Measurements from ENCODE around the gene G6PC1. TPM values are rescaled to one million over a fixed set of nuclear protein-coding genes. Genes with fewer than 3 reads are reported as not detected.
"Not testable (repeated sequence)": the region's sequence is repeated elsewhere in the genome, so short reads cannot be mapped to it uniquely, and the experiment has no call there.

Gene G6PC1
- total RNA-seq, 1 experiment from 2014 or later: 0.10 TPM

DNA sequence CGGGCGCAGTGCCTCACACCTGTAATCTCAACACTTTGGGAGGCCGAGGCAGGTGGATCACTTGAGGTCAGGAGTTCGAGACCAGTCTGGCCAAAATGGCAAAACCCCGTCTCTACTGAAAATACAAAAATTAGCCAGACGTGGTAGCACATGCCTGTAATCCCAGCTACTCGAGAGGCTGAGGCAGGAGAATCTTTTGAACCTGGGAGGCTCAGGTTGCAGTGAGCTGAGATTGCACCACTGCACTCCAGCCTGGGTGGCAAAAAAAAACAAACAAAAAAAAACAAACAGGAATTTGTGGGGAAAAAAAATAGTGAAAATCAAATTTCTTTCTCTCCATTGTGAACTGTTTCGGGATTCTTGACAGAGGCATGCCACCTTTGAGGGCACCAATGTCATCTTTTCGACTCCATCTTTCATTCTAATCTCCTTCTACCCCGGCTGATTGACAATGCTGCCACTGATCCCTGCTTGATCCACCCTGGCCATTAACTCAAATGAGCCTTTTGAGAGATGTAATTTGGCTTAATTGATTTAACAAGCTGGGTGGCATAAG lies 19.0 kb downstream of the G6PC1 start:
- H3K9me3 ChIP-seq (ENCODE audit: control insufficient read depth in 1 of 2, insufficient read depth in 1 of 2, low read depth in 1 of 2, low read length in 2 of 2); DNase-seq (ENCODE audit: low read depth, low spot score); H3K4me2 ChIP-seq (ENCODE audit: low read length); H3K4me1 ChIP-seq (ENCODE audit: control insufficient read depth in 1 of 2, insufficient read depth in 2 of 2, low read length in 2 of 2); BruUV-seq (replicated peaks); H3K9ac ChIP-seq (ENCODE audit: low read length); H4K20me1 ChIP-seq (ENCODE audit: insufficient read depth); H2AFZ ChIP-seq (ENCODE audit: low read depth, low read length, poor library complexity, severe bottlenecking); H3K79me2 ChIP-seq (ENCODE audit: insufficient read depth, low read length); H3K4me3 ChIP-seq (replicated peaks in 1 of 2; ENCODE audit: low read depth in 1 of 2, low read length in 2 of 2); ATAC-seq; H3K9me2 ChIP-seq (ENCODE audit: insufficient read depth); H3K36me3 ChIP-seq (ENCODE audit: control insufficient read depth in 1 of 2, insufficient read depth in 2 of 2, low read length in 2 of 2); H3K27ac ChIP-seq (ENCODE audit: low read depth, low read length); H3K27me3 ChIP-seq (ENCODE audit: insufficient read depth, low read length); intact Hi-C loops (cut with micrococcal nuclease); POLR2A ChIA-PET; RAD21 ChIA-PET (ENCODE audit: low non-redundant PET in 1 of 2, low total read pairs in 2 of 2, uncharacterized antibody in 2 of 2, unreplicated experiment in 2 of 2): not testable (repeated sequence)
- CTCF ChIA-PET: interaction anchor here (0.6 to 1.3 kb wide), 2 partner anchors 9 to 588 kb away, joined by 5 to 6 read pairs; no protein-coding TSS in a partner anchor

DNA sequence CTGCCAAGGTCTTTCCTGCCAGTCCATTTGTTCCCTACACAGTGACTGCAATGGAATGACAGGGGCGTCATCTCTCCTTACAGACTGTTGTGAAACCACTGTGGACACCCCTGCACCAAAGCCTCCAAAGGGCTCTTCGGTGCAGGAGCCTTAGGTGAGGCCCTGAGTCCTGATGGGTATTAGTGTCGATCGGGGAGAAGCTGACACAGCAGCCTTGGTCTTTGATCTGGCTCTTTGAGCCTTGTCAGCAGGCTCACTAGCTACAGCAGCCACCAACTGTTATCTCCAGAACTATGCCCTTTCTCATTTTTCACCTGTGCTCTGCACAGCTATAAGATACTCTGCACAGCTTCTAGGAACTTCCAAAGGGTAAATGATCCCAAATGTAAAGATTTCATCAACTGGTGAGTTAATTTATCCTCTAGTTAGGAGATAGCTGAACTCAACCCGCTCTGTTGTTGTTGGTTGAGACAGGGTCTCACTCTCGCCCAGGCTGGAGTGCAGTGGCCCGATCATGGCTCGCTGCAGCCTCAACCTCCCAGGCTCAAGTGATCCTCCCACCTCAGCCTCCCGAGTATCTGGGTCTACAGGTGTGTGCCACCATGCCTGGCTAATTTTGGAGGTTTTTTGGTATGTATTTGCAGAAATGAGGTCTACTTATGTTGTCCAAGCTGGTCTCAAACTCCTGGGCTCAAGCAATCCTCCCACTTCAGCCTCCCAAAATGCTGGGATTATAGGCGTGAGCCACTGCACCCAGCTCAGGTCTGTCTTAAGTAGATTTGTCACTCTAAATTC lies 19.7 kb downstream of the G6PC1 start:
- RAD21 ChIA-PET (ENCODE audit: low non-redundant PET in 1 of 2, low total read pairs in 2 of 2, uncharacterized antibody in 2 of 2, unreplicated experiment in 2 of 2): no interaction called here
- Histone ChIP-seq H3K4me1 (ENCODE audit: control insufficient read depth in 1 of 2, insufficient read depth in 2 of 2, low read length in 2 of 2) (no peaks in the 10 kb centered on the region), H2AFZ (ENCODE audit: low read depth, low read length, poor library complexity, severe bottlenecking) (no peak overlapping the region), H3K9me3 (ENCODE audit: control insufficient read depth in 1 of 2, insufficient read depth in 1 of 2, low read depth in 1 of 2, low read length in 2 of 2) (no peaks in the 10 kb centered on the region), H3K4me3 (replicated peaks in 1 of 2; ENCODE audit: low read depth in 1 of 2, low read length in 2 of 2) (no peak overlapping the region), H3K27me3 (ENCODE audit: insufficient read depth, low read length) (0 out of 2 replicates have a peak, but pooled peaks cover 5% of the 10 kb centered on the region), H4K20me1 (ENCODE audit: insufficient read depth) (no peaks in the 10 kb centered on the region), H3K36me3 (ENCODE audit: control insufficient read depth in 1 of 2, insufficient read depth in 2 of 2, low read length in 2 of 2) (no peaks in the 10 kb centered on the region), H3K79me2 (ENCODE audit: insufficient read depth, low read length) (no peaks in the 10 kb centered on the region), H3K27ac (ENCODE audit: low read depth, low read length) (no peak overlapping the region), H3K4me2 (ENCODE audit: low read length) (no peak overlapping the region), H3K9me2 (ENCODE audit: insufficient read depth) (no peaks in the 10 kb centered on the region), H3K9ac (ENCODE audit: low read length) (no peak overlapping the region)
- intact Hi-C loops (cut with micrococcal nuclease): no loop called here
- CTCF ChIA-PET: no interaction called here
- TF ChIP-seq SIN3A (IDR thresholded peaks at IDR 0.05; ENCODE audit: low read depth): no peak
- TF ChIP-seq, protein P1, sequence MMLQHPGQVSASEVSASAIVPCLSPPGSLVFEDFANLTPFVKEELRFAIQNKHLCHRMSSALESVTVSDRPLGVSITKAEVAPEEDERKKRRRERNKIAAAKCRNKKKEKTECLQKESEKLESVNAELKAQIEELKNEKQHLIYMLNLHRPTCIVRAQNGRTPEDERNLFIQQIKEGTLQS (IDR thresholded peaks at IDR 0.05): no peak
- no peak for TF ChIP-seq YY1 (IDR thresholded peaks at IDR 0.05; ENCODE audit: extremely low read depth, insufficient replicate concordance, low read depth, low read length)
- TF ChIP-seq JUND (IDR thresholded peaks at IDR 0.05): no peak
- no peak for TF ChIP-seq FOSL1 (IDR thresholded peaks at IDR 0.05; ENCODE audit: low read depth)
- no peak for TF ChIP-seq ZFX (IDR thresholded peaks at IDR 0.05)
- TF ChIP-seq RAD21 (IDR thresholded peaks at IDR 0.05; ENCODE audit: low read depth): no peak
- no peak for TF ChIP-seq SP1 (IDR thresholded peaks at IDR 0.05; ENCODE audit: low read depth)
- TF ChIP-seq, protein P2, sequence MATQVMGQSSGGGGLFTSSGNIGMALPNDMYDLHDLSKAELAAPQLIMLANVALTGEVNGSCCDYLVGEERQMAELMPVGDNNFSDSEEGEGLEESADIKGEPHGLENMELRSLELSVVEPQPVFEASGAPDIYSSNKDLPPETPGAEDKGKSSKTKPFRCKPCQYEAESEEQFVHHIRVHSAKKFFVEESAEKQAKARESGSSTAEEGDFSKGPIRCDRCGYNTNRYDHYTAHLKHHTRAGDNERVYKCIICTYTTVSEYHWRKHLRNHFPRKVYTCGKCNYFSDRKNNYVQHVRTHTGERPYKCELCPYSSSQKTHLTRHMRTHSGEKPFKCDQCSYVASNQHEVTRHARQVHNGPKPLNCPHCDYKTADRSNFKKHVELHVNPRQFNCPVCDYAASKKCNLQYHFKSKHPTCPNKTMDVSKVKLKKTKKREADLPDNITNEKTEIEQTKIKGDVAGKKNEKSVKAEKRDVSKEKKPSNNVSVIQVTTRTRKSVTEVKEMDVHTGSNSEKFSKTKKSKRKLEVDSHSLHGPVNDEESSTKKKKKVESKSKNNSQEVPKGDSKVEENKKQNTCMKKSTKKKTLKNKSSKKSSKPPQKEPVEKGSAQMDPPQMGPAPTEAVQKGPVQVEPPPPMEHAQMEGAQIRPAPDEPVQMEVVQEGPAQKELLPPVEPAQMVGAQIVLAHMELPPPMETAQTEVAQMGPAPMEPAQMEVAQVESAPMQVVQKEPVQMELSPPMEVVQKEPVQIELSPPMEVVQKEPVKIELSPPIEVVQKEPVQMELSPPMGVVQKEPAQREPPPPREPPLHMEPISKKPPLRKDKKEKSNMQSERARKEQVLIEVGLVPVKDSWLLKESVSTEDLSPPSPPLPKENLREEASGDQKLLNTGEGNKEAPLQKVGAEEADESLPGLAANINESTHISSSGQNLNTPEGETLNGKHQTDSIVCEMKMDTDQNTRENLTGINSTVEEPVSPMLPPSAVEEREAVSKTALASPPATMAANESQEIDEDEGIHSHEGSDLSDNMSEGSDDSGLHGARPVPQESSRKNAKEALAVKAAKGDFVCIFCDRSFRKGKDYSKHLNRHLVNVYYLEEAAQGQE (IDR thresholded peaks at IDR 0.05; ENCODE audit: low read depth): no peak
- no peak for TF ChIP-seq POLR2AphosphoS5 (IDR thresholded peaks at IDR 0.05; ENCODE audit: low read depth, low read length)
- TF ChIP-seq EZH2 (IDR thresholded peaks at IDR 0.05): no peak
- no TSS peak for BruUV-seq (replicated peaks)
- DNase-seq (ENCODE audit: low read depth, low spot score) (no peak), ATAC-seq (no peak)
- POLR2A ChIA-PET: no interaction called here
